ENCODE data around the gene KHNYN.
A peak's percentile ranks its signal among the peaks of the same experiment; 100 is the strongest.

Gene KHNYN

DNA sequence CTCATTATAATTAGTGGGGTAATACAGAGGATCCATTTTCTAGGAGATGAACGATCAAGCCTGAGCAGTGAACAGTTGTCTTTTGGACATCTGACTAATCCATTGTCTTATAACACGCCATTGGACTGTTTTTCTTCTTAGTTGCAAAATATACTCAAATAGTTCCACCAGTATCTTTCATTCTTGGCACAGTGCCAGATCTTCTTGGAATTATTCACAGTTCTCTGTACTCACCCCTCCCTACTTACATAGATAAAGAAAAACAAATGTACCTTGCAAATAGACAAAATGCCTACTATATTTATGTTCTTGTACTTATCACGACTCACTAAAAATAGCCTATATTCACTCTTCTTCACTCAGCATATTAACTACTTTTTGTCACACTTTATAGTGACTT, 4.0 kb upstream of the KHNYN start:
- no peak for DNase-seq

DNA sequence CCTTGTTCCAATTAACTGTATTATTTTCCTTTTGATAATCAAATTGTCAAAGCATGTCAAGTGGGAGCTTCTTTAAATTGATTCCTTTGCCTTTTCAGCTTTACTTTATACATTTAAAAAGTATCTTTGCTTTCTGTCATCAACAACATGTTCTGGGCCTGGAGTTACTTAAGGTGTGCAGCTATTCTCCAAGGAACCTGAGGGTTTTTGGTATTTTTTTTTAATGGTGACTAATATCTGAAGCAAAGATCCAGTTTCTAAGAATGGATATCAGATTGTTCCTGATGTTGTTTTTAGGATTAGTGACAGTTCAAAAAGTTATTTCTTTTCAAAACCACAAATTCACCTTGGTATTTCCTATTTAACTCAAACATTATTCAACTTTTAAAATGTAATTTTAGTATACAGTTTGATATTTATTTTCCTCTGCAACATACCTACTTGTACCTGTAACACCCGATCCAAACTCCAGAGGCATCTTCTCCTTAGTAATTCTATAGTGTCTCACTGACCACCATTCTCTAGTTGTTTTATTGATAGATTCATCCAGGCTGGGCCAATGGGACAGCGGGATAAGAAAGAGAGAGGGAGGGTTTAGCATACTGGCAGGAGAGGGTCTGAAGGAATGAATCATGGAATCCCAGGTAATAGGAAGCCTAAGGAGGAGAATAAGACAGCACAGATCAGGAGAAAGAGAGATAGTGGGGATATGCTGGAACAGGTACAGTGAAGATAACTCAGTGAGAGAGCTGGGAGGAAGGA, 3.4 kb upstream of the KHNYN start:
- no peak for DNase-seq

GRCh38 chr14:24426912-24427536, 2.7 kb upstream of the KHNYN start:
- DNase-seq = no peak

GRCh38 chr14:24427537-24428508, 1.9 kb upstream of the KHNYN start:
- DNase-seq = no peak

GRCh38 chr14:24428628-24429394, 943 bp upstream of the KHNYN start:
- DNase-seq = no peak

DNA sequence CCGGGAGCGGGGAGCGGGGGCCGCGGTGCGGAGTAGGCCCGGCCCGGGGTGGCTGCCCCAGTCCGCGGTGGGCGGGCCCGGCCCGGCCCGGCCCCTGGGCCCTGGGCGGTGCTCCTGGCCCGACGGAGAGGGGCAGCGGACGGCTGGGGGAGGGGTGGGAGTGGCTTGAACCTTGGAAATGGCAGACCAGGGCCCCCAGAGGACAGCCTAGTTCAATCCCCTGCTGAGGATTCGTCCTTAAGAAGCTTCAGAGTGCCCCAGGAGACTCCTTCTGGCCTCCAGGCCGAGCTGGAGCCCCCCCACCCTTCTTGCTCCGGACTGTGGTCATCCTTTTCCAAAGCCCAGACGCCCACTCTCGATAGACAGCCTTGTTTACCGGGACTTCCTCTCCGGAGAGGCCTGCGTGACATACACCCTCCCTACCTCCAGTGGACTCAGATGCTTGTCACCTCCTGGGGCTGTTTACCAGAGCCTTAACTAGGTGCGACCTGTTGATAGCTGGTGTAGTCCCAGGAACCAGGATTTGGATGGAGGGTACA, 458 bp downstream of the KHNYN start:
- DNase-seq = no peak

GRCh38 chr14:24430682-24431568, 1.2 kb downstream of the KHNYN start:
- no peak for DNase-seq

- DNase-seq = peak; percentile 88
Measured at GRCh38 chr14:24431569-24432258, 2.0 kb downstream of the KHNYN start.

GRCh38 chr14:24432259-24433131, 2.7 kb downstream of the KHNYN start:
- DNase-seq = no peak

- DNase-seq = no peak
Measured at GRCh38 chr14:24434036-24434435, 4.3 kb downstream of the KHNYN start.

- no peak for DNase-seq
Measured at GRCh38 chr14:24434676-24435075, 4.9 kb downstream of the KHNYN start.

GRCh38 chr14:24435192-24435810, 5.5 kb downstream of the KHNYN start:
- DNase-seq = no peak

GRCh38 chr14:24435998-24436354, 6.2 kb downstream of the KHNYN start:
- no peak for DNase-seq

GRCh38 chr14:24436355-24437019, 6.7 kb downstream of the KHNYN start:
- peak; percentile 34 for DNase-seq

DNA sequence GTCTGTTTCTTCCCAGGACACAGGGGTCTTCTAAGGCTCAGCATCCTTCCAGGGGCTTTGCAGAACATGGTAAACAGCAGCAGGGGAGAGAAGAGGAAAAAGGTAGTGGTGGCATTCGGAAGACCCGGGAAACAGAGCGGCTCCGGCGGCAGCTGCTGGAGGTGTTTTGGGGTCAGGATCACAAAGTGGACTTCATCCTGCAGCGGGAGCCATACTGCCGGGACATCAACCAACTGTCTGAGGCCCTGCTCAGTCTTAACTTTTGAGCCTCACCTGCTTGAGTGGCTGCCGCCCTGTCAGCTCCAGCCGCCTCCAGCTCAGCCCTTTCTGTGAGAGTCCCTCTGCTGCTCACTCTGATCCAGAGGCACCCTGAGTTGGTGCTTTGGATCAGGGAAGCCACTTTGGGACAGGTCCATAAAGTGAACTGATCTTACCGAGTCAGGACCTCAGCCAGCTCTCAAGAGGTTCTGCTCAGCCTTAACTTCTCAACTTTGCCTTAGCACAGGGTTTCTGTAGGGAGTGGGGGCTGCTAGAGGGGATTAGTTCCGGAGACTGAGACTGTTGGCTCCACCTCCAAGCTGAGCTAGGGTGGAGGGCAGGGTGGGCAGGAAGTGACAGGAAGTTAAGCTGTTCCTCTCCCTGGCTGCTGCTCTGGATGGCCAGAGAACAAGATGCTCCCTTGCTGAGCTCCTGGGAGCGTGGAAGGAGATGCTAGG, 7.4 kb downstream of the KHNYN start:
- DNase-seq = no peak

DNA sequence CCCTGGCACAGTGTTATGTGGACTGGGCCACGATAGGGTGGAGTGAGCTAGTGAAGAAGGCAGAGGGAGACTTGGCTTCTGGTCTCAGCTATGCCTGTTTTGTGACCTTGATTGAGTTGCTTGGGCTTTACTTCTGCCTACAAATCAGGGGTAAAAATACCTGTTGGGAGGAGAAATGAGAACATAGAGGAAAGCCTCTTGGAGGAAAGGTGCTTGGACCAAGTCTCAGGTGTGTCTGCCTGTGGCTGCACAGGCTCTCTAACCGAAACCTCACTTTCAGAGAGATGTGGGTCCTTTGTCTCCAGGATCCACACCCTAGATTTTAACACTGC, 7.9 kb downstream of the KHNYN start:
- DNase-seq = no peak

GRCh38 chr14:24438223-24439097, 8.7 kb downstream of the KHNYN start:
- DNase-seq = no peak
